GM19397 (cell line): Measurements from ENCODE around the gene UMOD.

Experiments
- ATAC-seq: cut with Tn5 transposase; IDR thresholded peaks from one replicate; pipeline ENCODE4 v1.9.1; 2021; ENCODE audit warnings: mild to moderate bottlenecking, moderate library complexity; ENCODE audit not compliant: unreplicated experiment

Gene UMOD

DNA sequence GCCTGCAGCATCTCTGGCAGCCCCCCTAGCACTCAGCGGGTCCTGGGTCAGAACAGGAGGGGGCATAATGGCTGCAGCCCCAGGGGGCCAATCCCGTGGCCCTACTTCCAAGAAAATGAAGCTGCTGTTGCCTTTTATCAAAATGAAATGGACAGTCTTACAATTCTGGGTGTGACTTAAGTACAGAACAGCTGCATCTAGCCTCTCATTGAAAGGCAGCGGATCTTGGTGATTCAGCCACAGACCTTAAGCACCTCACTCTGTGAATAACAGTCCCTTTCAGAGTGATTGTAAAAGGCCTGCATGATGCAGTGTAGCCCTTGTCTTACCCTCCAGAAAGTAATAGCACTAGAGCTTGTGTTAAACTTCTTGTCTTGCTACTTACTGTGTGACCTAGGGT lies 11.5 kb upstream of the UMOD start:
- ATAC-seq = no peak

- ATAC-seq = no peak
Observed at GRCh38 chr16:20363191-20363590, 10.7 kb upstream of the UMOD start.

- no peak for ATAC-seq
Observed at GRCh38 chr16:20359997-20360396, 7.5 kb upstream of the UMOD start.

GRCh38 chr16:20355114-20355782 lies 2.7 kb upstream of the UMOD start:
- ATAC-seq = no peak

GRCh38 chr16:20353379-20353778 lies 864 bp upstream of the UMOD start:
- no peak for ATAC-seq

DNA sequence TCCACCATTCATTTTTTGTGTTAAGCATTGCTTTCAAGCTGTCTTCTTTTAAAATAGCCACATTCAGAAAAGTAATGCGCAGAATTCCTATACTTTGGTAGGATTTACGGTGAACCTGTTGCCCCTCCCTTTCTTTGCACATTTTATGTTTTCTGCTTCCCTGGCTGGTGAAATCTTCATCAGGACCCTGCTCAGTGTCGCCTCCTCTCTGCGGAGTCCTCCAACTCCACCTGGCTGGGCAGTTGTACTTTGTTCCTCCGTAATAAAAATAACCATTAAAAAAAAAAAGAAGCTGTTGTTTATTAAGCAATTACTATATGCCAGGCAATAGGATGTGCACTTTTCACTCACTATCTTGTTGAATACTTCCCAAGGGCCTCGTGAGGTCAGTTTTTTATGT lies 2.9 kb downstream of the UMOD start:
- no peak for ATAC-seq

GRCh38 chr16:20348365-20349185 lies 3.9 kb downstream of the UMOD start:
- ATAC-seq = no peak

GRCh38 chr16:20347666-20348364 lies 4.7 kb downstream of the UMOD start:
- no peak for ATAC-seq

GRCh38 chr16:20344611-20345010 lies 7.9 kb downstream of the UMOD start:
- ATAC-seq = no peak

GRCh38 chr16:20339744-20340143 lies 12.8 kb downstream of the UMOD start:
- ATAC-seq = no peak

- no peak for ATAC-seq
Observed at GRCh38 chr16:20336955-20337354, 15.6 kb downstream of the UMOD start.

DNA sequence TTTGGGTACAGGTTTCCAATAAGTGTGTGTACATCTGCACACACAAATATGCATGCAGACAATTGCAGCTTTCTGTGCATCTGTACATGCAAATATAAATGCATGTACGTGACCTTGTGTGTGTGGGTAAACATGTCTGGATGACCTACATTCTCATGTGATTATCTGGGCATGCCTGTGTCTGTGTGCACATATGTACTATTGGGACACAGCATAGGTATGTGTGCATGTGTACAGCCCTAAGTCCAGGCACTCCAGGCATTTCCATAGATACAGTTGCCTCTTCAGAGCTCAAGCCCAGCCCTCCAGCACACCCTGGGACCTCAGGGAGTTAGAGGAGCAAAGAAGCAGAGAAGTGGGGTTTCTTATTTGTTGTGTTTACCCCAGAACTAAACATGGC lies 18.1 kb downstream of the UMOD start:
- no peak for ATAC-seq

- ATAC-seq = no peak
Observed at GRCh38 chr16:20333120-20333519, 19.4 kb downstream of the UMOD start.

DNA sequence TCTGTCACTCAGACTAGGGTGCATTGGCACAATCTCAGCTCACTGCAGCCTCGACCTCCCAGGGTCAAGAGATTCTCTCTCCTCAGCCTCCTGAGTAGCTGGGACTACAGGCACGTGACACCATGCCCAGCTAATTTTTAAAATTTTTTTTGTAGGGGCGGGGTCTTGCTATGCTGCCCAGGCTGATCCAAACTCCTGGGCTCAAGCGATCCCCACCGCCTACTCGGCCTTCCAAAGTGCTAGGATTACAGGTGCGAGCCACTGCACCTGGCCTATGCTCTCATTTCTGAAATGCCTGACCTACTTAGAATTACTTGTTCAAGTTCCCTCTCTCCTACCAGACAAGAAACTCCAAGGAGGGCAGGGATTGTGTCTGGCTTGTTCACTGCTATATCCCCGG lies 20.1 kb downstream of the UMOD start:
- ATAC-seq = no peak

DNA sequence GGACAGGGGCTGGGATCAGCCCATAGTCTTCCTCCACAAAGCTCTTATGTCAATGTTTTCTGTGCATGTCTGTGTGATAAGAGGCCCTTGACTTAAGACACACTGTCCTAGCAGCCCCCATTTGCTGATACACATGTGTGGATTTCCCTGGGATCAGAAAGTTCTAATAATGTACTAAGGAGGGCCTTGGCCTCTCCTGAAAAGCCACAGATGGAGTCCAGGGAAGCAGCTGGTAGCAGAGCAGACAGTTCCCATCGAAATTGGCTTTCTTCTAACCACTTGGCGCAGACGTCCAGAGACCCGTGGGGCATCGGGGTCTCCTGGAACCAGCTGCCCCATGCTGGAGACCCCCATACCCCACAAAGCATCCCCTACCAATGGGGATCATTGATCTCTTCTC lies 20.9 kb downstream of the UMOD start:
- ATAC-seq = no peak

GRCh38 chr16:20329392-20330138 lies 22.9 kb downstream of the UMOD start:
- ATAC-seq = no peak

DNA sequence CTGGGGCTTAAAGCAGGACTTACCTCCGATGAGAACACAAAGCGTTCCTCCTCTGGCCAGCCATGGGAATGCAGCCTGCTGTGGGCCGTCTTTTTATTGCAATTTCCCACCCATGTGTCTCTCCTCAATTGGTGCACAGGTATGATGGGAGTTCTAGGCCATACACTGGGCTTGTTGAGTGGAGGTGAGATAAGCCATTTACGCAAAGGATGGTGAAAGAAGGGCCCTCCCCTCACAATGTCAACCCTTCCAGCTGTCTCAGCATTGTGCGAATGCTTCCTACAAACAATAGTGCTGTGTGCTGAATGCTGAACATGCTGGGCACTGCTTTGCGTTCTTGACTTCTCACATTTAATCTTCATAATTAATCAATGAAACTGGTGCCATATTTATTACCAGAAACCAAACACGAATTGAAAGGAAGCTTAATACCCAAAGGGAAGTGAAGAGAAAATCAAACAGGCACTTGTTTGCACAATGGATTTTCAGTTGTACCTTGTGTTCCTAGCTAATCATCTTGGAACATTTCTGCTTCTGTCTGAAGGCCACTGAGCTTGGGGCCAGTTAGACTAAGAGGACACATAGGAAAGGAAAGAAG lies 25.0 kb downstream of the UMOD start, which contains the start of gene GP2:
TSS of gene GP2 (minus strand) at position 70 of the 598 bp plus-strand sequence. CDS start 1,082 bp downstream, outside the sequence.
- no peak for ATAC-seq

- ATAC-seq = no peak
Observed at GRCh38 chr16:20326321-20326720, 26.2 kb downstream of the UMOD start.

DNA sequence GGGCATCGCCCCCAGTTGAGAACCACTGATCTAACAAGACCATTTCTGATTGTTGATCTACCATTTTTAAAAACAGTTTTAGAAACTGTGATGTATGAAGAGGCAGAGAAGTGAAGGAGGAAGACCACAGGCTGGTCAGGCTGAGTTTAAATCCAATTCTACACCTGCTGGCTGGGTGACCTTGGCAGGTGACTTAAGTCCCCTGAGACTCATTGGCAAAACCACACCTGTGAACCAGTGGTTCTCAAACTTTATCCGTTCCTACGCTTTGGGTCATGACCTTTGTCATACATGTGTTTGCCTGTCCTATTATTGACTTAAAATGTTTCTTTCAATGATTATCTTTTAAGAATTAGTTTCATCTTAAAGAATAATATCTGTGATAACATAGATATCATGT lies 27.5 kb downstream of the UMOD start:
- no peak for ATAC-seq

- ATAC-seq = no peak
Observed at GRCh38 chr16:20323591-20324117, 28.9 kb downstream of the UMOD start.
